Left lung (tissue), 10 donors: Measurements from ENCODE around the gene LSM2. TPM values are rescaled to one million over a fixed set of nuclear protein-coding genes. Genes with fewer than 3 reads are reported as not detected.

Source experiments
- ATAC-seq: fragments of 200-7000 bp; cut with Tn5 transposase; one replicate; pipeline ENCODE4 v1.9.1; 2020; ENCODE audit warnings: moderate library complexity
- DNase-seq, 4 donors: peaks; one replicate each; pipeline ENCODE4 v3.0.0-alpha.2; 2013 to 2020
- H3K27ac ChIP-seq, 2 donors: fragments of 200-600 bp; sonication (generic) in 1 of 2; one replicate each; pipeline versions ENCODE4 v1.5.0 to v1.8.0; 2020 to 2021
- H3K27me3 ChIP-seq, 2 donors: fragments of 200-600 bp; sonication (generic) in 1 of 2; one replicate each; pipeline versions ENCODE4 v1.5.0 to v1.8.0; 2020 to 2021
- H3K36me3 ChIP-seq, 2 donors: fragments of 200-600 bp; sonication (generic) in 1 of 2; one replicate each; pipeline versions ENCODE4 v1.5.0 to v1.8.0; 2020 to 2021
- H3K4me1 ChIP-seq, 2 donors: fragments of 200-600 bp; one replicate each; pipeline ENCODE4 v1.8.0; 2021
- H3K4me3 ChIP-seq, 2 donors: fragments of 200-600 bp; sonication (generic) in 1 of 2; one replicate each; pipeline versions ENCODE4 v1.5.0 to v1.8.0; 2020 to 2021; ENCODE audit warnings: mild to moderate bottlenecking in 1 of 2
- H3K9me3 ChIP-seq, 2 donors: fragments of 200-600 bp; sonication (generic) in 1 of 2; one replicate each; pipeline versions ENCODE4 v1.5.0 to v1.8.0; 2020 to 2021
- intact Hi-C, 2 donors: fragments of 100-400 bp; cut with DNase I; formaldehyde crosslinking; loops; one replicate each; pipeline versions ENCODE4 v1.11.2 to v1.14.2; 2022
- polyA plus RNA-seq, 6 donors: library from polyadenylated mRNA; unstranded; fragments of 120-200 nt; gene quantifications; one replicate each; pipeline ENCODE4 v1.2.1, GENCODE V29; 2013; ENCODE audit not compliant: insufficient read length in 6 of 6
- total RNA-seq, 2 donors: library from RNA; stranded (reverse); fragmentation: NEBNext Ultra II Directional; extraction: Animal tissue kit (Norgen Biotek cat#: 25700); gene quantifications; one replicate each; pipeline ENCODE4 v1.2.1, GENCODE V29; 2021
- TF ChIP-seq, protein P1 (sequence below), 2 donors: fragments of 200-600 bp; sonication (generic) in 1 of 2; IDR thresholded peaks; one replicate each; pipeline versions ENCODE4 v1.5.0 to v1.8.0; 2021; ENCODE audit warnings: antibody characterized with exemption in 2 of 2
- donor health status: DM: no; HTN: yes; CAD: no.
- donor health status: DM: no; HTN: no; CAD: no.

Gene LSM2
- total and polyA plus RNA-seq, 8 donors: 38.7 to 88.5 (median 81.7) TPM

GRCh38 chr6:31762356-31762755, 44.4 kb downstream of the LSM2 start, which contains the start of gene SAPCD1:
Gene SAPCD1 (plus strand): TSS chr6:31762656. CDS start chr6:31763055, 399 bp downstream.
- no peak within 1 kb of the TSS for H3K27ac ChIP-seq
- TF ChIP-seq, protein P1, sequence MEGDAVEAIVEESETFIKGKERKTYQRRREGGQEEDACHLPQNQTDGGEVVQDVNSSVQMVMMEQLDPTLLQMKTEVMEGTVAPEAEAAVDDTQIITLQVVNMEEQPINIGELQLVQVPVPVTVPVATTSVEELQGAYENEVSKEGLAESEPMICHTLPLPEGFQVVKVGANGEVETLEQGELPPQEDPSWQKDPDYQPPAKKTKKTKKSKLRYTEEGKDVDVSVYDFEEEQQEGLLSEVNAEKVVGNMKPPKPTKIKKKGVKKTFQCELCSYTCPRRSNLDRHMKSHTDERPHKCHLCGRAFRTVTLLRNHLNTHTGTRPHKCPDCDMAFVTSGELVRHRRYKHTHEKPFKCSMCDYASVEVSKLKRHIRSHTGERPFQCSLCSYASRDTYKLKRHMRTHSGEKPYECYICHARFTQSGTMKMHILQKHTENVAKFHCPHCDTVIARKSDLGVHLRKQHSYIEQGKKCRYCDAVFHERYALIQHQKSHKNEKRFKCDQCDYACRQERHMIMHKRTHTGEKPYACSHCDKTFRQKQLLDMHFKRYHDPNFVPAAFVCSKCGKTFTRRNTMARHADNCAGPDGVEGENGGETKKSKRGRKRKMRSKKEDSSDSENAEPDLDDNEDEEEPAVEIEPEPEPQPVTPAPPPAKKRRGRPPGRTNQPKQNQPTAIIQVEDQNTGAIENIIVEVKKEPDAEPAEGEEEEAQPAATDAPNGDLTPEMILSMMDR (IDR thresholded peaks at IDR 0.05): no peak
- ATAC-seq (no peak), DNase-seq (no peak)
- peaks cover 0 to 15% of the 10 kb centered on the region in 2 donors for H3K36me3 ChIP-seq
- no peak within 1 kb of the TSS for H3K4me3 ChIP-seq
- intact Hi-C loops: no loop called here
- H3K9me3 ChIP-seq: no peaks in the 10 kb centered on the region
- H3K4me1 ChIP-seq: peaks cover 0 to 3% of the 10 kb centered on the region in 2 donors
- H3K27me3 ChIP-seq: no peaks in the 10 kb centered on the region

GRCh38 chr6:31761343-31761742, 45.4 kb downstream of the LSM2 start:
- Histone ChIP-seq H3K36me3 (peaks cover 0 to 15% of the 10 kb centered on the region in 2 donors), H3K4me3 (no peak overlapping the region), H3K9me3 (no peaks in the 10 kb centered on the region), H3K4me1 (no peaks in the 10 kb centered on the region), H3K27me3 (no peaks in the 10 kb centered on the region), H3K27ac (no peak overlapping the region)
- no peak for DNase-seq
- TF ChIP-seq, protein P1 (IDR thresholded peaks at IDR 0.05): no peak
- no peak for ATAC-seq
- intact Hi-C loops: no loop called here

DNA sequence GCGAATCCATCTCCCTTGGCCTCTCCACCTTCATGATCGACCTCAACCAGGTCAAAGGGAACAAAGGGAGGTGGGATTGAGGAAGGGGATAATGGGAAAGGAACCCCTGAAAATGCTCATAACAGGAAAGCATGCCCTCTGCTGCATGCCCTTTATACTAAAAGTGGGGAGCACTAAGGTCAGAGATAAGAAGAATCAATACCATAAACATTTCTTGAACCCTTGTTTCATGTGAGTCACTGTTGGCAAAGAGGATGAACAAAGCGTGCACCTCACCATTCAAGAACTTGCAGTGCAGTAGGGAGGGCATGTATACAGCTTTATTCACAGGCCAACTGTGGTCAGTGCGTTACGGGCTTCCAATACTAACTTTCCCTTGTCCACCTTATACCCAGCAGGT, 46.0 kb downstream of the LSM2 start:
- peaks cover 0 to 15% of the 10 kb centered on the region in 2 donors for H3K36me3 ChIP-seq
- H3K4me3 ChIP-seq: no peak overlapping the region
- intact Hi-C loops: no loop called here
- no peaks in the 10 kb centered on the region for H3K27me3 ChIP-seq
- H3K4me1 ChIP-seq: no peaks in the 10 kb centered on the region
- ATAC-seq (no peak), DNase-seq (no peak)
- no peak overlapping the region for H3K27ac ChIP-seq
- TF ChIP-seq, protein P1 (IDR thresholded peaks at IDR 0.05): no peak
- no peaks in the 10 kb centered on the region for H3K9me3 ChIP-seq

DNA sequence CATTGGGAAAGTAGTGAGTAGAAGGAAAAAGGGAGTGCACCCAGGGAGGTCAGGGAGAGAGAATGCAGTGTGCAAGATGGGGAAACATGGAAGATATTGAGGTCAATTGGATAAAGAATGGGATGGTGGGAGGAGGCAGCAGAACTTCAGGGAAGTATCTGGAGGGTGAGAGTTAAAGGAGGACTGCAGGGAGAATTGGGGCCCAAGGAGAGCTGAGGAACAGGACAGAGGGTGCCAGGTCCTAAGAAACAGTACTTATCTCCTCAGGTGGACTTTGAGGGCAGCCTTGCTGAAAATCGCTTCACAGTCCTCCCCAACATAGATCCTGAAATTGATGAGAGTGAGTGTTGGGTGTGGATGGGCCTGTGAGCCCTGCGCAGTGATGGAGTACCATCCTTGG, 48.5 kb downstream of the LSM2 start:
- intact Hi-C loops: no loop called here

GRCh38 chr6:31752739-31753319, 53.9 kb downstream of the LSM2 start:
- intact Hi-C loops: no loop called here
- Histone ChIP-seq H3K27me3 (no peaks in the 10 kb centered on the region), H3K4me3 (no peak overlapping the region), H3K9me3 (no peaks in the 10 kb centered on the region), H3K27ac (no peak overlapping the region), H3K4me1 (no peaks in the 10 kb centered on the region), H3K36me3 (no peaks in the 10 kb centered on the region)
- no peak for DNase-seq
- TF ChIP-seq, protein P1 (IDR thresholded peaks at IDR 0.05): no peak
- ATAC-seq: no peak

More for the DNA sequence above, 48.5 kb downstream of the LSM2 start:
- Histone ChIP-seq H3K9me3 (no peaks in the 10 kb centered on the region), H3K4me3 (no peak overlapping the region), H3K4me1 (no peaks in the 10 kb centered on the region), H3K27me3 (no peaks in the 10 kb centered on the region), H3K27ac (no peak overlapping the region), H3K36me3 (peaks cover 0 to 15% of the 10 kb centered on the region in 2 donors)
- no peak for ATAC-seq
- TF ChIP-seq, protein P1 (IDR thresholded peaks at IDR 0.05): no peak
- DNase-seq: no peak
